A549 (cell line): ENCODE data around the gene KCNAB2.

Experiments used
- CTCF ChIP-seq: fragments of >200 bp; sonication (Bioruptor Twin); formaldehyde crosslinking; IDR thresholded peaks from 3 replicates; pipeline ENCODE4 v1.5.1; 2016
- EP300 ChIP-seq, 2 experiments: fragments of >200 bp; sonication (Bioruptor Twin); formaldehyde crosslinking; IDR thresholded peaks; 2 replicates in 1 of 2; 3 replicates in 1 of 2; pipeline ENCODE4 v1.6.1; 2016 to 2017
- ZFP36 ChIP-seq: fragments of 450-650 bp; IDR thresholded peaks from 2 replicates; pipeline ENCODE4 v1.6.1; 2014; ENCODE audit warnings: borderline replicate concordance; ENCODE audit not compliant: partially characterized antibody

- no peak for TF ChIP-seq CTCF
- no peak for TF ChIP-seq EP300 (IDR thresholded peaks at IDR 0.05)
- TF ChIP-seq ZFP36: no peak
Observed at GRCh38 chr1:6116137-6116536, 70.4 kb downstream of the KCNAB2 start.
